Measurements from ENCODE around the gene CEP170B.
A peak's percentile ranks its signal among the peaks of the same experiment; 100 is the strongest.
"Not testable (repeated sequence)": the region's sequence is repeated elsewhere in the genome, so short reads cannot be mapped to it uniquely, and the experiment has no call there.

Gene CEP170B

DNA sequence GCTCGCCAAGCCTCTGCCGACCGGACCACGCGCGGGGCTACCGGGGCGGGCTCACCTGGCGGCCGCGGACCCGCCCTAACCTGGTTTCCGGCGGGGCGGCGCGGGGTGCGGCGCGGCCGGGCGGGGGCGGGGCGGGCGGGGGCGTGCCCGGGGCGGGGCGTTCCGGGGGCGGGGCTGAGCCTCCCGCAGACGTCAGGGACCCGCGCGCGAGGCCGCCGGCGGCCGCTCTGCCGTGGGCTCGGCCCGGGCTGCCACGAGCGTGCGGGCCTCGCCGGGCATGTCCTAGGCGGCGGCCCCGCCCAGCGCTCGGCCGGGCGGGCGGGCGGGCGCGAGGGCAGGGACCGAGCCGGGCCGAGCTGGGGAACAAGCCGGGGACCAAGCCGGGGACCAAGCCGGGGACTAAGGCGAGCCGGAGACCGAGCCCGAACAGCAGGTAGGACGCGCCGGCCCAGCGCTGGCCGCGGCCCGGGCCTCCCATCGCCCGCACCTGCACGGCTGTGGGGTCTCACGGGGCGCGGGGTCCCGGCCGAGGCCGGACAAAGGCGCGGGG, at the start of gene CEP170B:
Gene CEP170B, plus strand, starts transcription at position 188 of the 550 bp plus-strand sequence. CDS start 3,183 bp downstream, outside the sequence.
- DNase-seq, result no peak

DNA sequence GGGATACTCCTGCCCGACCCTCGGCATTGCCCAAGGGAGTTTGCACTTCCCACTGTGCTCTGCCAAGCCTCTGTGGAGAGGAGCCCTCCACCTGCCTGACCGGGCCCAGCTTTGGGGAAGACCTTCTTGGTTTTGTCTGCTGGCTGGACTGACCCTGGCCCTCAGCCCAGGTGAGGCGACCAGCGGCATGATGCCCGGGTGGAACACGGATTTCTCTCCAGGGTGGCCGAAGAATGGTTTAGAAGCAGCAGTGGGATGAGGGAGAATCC, 48.5 kb upstream of the CEP170B start:
- no peak for DNase-seq

DNA sequence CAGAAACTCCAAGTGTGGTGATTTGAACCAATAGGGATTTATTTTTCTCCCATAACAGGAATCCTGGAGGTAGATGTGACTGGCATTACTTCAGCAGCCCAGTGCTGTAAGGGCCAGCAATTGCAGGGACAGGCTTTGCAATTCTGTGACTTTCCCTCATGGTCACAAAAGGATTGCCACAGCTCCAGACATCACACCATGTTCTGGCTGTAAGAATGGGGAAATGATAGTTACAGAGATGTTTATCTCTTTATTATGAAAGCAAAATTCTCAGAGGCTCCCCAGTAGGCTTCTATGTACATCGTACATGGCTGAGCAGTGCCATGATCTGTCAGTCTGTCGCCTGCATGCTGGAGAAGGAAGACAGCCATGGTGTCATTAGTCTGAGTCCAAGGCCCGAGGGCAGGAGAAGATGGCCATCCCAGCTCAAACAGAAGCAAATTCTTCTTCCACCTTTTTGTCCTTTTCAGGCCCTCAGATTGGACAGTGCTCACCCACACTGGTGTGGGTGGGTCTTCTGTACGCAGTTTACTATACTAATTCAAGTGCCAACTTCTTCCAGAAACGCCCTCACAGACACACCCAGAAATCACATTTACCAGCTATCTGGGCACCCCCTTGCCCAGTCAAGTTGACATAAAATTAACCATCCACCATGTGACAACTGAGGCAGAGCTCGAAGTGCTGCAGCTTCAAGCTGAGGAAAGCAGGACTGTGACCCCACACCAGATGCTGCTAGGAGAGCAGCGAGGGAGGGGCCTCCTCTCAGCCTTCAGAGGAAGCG, 46.9 kb upstream of the CEP170B start:
- no peak for DNase-seq

DNA sequence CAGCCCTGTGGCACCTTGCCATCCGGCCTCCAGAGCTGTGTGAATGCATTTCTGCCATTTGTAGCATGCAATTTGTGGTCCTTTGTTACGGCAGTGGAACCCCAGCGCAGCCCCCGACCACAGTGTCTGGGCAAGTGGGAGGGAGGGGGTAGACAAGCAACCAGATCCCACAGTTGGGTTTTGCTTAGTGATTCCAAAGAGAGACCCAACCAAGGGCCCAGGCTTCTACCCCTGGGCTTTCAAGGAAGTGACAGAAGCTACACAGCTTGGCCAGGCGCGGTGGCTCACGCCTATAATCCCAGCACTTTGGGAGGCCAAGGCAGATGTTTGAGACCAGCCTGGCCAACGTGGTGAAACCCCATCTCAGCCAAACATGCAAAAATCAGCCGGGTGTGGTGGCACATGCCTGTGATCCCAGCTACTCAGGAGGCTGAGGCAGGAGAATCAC, 46.3 kb upstream of the CEP170B start:
- no peak for DNase-seq

DNA sequence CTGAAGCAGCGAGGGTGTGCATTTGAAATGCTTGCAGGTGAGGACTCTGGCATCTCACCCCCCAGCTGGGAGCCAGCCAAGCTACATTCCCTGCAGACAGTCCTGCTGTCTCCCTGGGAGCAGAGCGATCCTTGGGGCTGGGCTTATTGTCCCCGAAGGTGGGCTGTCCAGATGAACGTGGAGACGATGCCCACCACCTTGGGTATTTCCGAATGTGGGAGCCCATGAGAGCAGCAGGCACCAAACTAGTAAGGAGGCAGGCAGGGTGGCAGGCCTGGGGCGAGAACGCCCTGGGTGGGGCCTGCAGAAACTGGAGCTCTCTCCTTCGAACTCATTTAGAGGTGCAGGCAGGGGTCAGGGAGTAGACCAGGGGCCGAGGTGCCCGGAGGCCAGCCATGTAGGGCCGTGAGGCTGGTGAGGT, 45.7 kb upstream of the CEP170B start:
- no peak for DNase-seq

DNA sequence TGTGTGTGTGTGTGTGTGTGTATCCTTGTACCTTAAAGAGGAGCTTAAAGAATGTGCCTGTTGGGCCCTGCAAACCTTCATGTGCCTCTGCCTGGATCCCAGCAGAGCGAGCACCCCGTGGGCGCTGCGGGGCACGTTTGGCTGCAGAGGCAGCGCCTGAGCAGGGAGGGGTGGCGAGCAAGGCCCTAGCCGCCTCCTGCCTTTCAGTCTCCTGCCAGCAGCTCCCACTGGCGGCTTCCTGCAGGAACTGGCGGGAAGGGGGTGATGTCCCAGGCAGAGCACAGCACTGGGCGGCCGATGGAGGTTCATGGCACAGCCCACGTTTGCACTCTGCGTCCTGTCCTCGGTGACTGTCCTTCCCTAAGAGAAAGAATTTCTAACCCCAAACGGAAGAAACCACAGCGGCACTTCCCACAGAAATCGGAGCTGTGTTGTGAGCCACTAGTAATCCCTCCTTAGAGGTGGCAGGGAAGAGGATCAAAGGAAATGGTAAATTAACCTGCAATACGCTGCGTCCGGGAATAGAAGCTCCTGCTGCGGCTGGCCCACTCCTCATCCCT, 44.3 kb upstream of the CEP170B start:
- peak; percentile 46 to 77 for DNase-seq

DNA sequence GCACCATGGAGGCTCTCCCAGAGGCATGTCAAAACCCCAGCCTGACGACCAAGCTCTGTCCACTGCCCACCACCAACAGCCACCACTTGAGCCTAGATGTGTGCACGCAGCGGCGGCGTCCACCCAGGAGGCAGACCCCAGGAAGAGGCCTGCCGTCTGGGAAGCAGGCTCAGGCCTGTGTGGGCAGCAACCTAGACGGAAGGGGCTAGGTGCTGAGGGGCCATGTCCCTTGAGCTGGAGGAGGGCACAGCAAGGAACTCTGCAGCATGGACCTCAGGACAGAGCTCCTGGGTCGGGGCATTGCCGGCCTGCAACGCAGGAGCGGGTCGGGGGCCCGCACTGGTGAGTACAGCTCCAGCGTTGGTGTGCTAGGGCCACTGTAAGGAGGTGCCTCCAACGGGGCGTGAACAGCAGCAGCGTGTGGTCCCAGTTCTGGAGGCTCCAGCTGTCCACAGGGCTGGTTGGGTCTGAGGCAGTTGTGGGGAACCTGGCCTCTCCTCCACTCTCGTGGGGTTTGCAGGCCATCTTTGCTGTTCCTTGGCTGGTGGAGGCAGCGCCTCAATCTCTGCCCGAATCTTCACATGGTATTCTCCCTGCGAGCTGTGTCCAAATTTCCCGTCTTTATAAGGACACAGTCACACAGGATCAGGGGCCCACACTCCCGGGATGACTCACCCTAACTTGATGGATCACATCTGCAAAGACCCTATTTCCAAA, 43.7 kb upstream of the CEP170B start:
- no peak for DNase-seq

DNA sequence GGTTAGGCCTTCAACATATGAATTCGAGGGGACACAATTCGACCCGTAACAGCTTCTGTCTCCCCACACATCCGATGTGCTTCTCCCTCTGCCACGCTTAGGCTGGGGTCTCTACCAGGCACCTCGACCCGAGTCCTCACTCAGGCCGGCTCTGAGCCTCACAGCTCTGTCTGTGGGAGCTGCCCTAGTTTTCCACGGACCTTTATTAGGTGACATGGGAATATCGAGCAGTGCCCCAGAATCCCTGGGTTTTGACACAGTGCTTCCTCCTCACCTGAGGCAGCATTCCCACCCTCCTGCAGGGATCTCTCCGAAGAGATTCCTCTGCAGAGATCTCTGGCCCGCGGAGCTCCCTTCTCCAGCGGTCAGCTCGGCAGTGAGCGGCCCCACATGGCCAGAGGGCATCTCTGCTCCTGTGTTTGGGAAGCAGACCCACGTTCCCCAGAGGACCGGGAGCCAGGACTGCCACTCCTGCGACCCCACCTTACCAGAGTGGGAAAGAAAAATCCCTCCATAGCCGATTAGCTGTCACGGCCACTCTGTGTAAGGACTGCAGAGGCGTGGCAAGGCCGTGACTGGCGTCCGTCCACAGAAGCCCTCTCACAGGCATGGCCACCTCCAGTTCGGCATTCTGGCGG, 43.0 kb upstream of the CEP170B start:
- no peak for DNase-seq

DNA sequence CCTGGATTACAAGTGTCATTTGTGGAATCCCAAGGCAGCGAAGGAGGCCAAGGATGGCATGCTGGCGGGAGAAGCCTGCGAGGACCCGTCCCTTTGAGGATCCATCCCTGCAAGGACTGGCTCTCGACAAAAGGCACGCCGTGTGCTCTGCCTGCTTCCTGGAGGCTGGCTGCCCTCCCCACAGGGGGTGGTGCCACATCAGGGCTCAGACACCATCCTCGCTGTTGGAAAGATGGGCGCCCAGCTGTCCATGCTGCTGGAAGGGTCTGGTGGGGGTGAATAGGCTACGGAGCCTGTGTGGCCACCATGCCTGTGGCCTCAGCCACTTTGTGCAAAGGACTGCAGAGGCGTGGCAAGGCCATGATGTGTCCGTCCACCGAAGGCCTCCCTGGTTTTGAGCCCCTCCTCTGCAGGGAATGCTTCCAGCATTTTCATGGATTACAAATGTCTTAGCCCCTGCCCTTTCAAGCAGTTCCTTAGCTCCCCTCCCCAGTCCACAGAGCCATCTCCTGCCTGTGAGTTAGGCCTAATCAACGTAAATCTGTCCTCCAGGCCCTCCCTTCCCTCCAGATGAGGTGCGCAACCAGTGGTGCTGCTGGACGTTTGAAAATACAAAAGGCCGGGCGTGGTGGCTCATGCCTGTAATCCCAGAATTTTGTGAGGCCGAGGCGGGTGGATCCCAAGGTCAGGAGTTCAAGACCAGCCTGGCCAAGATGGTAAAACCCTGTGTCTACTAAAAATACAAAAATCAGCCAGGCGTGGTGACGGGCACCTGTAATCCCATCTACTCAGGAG, 42.0 kb upstream of the CEP170B start:
- no peak for DNase-seq

DNA sequence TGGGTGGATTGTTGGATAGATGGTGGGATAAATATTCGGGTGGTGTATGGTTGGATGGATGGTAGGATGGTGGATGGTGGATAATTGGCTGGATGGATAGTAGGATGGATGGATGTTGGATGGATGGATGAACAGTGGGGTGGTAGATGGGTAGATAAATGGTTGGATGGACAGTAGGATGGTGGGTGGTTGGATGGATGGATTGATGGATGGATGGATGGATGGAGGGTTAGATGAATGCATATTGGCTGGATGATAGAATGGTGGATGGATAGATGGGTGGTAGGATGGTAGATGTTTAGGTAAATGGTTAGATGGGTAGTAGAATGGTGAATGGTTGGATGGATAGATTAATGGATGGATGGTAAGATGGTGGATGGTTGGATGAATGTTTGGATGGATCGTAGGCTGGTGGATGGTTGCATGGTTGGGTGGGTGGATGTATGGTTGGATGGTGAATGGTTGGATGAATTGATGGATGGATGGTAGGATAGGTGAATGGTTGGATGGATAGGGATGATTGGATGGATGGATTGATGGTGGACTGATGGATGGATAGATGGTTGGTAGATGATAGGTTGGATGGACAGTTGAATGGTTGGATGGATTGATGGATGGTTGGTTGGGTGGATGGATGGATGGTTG, 40.6 kb upstream of the CEP170B start:
- no peak for DNase-seq

DNA sequence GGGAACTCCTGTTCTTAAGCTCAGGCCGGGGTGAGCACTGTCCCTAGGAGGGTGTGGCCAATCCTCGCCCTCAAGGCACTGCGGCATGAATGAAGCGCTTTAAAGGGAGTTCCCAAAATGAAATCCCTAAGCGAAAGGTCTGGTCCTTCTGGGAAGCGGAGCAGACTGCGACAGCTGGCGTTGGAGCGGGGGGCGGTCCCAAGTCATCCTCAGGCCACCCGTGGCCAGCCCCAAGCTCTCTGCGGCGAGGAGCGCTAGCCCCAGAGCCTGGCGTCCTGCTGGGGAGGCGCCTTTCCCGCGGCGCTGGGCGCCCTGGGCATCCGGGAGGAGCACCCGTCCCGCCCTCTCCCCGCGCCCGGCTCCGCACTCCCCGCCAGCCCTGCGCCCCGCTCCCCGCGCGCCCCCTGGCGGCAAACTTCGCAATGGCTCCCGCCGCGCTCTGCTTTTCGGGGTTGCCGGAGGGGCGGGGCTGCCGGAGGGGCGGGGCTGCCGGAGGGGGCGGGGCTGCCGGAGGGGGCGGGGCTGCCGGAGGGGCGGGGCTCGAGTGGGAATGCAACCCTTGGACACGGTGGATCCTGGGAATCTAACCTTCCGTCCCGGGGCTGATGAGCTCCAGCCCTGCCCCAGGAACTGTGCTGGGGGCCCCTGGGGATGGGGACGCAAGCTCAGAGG, 38.7 kb upstream of the CEP170B start:
- DNase-seq, result peak; percentile 93 to 96

DNA sequence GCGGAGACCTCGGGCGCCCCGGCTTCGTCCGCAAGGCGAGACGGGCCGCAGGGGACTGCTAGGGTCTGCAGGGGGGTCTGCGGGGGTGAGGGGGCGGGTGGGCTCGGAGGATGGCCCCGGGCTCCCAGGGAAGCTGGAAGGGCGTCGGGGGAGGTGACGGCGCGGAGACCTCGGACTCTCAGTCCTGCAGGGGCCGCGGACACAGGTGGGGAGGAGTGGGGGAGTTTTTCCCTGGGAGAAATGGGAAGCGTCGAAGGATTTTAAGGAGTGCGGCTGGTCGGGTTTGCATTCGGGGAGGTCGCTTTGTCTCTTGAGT, 38.2 kb upstream of the CEP170B start:
- DNase-seq, result peak in 1 of 2 experiments; percentile 36

DNA sequence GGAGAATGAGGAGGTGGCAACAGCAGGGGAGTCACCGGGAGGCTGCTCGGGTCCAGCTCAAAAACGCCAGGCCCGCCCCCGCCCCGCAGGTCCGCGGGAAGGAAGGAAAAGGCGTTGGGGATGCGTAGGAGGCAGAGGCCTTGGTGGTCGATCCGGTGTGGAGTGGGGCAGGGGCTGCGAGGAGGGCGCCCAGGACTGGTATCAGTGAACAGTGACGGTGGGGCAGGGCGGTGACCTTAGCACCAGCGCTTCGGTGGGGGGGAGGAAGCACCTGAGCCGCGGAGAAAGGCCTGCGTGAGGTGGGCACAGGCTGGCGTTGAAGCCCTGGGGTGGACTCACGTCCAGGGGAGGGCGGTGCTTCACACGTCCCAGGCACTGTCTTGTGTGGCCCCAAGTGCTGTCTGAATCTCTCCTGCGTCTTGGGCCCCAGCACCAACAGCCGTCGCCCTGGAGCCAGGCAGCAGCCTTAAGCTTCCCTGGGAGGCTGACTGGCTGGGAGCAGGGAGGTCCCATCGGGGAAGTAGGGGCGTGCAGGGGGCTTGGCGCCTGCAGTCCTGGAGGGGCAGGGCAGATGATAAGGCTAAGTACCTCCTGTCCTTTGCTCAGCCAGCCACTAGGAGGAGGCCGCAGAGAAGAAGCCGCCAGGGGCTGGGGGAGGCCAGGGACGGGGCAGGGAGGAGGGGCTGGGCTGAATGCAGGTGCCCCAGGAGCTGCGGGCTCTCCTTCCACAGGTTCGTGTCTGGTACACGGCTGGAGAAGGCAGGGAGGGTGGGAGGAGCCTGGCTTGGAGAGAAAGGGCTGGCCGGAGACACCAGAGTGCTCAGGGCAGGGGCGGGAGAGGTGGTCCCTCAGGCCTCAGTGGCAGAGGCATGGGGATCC, 37.7 kb upstream of the CEP170B start:
- DNase-seq, result peak; percentile 53 to 77

DNA sequence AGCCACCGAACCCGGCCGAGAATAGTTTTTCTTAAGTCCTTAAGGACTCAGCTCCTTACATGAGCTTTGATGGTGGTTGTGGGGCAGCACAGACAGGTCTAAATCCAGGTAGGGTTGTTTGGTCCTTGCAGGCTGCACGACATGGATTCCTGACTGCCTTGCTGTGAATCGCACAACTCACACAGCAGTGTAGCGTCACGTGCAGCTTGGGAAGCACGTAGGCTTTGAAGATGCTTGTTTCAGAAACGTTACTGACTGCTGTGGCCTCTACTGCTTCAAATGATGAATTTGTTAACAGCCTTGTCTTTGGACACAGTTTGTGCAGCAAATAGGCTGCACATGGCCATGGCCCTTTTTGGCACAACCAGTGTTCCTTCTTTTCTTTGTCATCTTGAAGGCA, 34.3 kb upstream of the CEP170B start:
- DNase-seq, result no peak

DNA sequence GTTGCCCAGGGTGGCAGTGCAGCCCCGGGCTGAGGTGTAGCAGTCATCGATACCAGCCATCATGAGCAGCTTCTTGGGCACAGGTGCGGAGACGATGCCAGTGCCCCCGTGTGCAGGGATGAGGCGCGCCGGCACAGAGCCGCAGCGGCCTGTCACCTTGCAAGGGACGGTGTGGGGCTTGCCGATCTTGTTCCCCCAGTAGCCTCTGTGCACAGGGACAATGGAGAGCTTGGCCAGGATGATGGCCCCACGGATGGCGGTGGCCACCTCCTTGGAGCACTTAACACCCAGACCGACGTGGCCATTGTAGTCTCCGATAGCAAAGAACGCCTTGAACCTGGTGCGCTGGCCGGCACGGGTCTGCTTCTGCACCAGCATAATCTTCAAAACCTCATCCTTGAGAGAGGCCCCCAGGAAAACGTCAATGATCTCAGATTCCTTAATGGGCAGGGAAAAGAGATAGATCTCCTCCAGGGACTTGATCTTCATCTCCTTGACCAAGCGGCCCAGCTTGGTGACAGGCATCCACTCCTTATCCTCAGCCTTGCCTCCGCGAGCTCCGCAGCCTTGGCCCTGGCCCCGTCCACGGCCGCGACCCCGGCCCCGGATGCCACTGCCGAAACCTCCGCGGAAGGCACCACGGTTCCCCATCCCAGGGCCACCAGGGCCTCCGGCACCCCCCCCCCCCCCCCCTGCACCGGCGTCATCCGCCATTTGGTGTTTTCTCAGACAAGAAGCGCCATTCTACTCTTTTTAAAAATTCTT, 28.7 kb upstream of the CEP170B start:
- DNase-seq, result not testable (repeated sequence)

DNA sequence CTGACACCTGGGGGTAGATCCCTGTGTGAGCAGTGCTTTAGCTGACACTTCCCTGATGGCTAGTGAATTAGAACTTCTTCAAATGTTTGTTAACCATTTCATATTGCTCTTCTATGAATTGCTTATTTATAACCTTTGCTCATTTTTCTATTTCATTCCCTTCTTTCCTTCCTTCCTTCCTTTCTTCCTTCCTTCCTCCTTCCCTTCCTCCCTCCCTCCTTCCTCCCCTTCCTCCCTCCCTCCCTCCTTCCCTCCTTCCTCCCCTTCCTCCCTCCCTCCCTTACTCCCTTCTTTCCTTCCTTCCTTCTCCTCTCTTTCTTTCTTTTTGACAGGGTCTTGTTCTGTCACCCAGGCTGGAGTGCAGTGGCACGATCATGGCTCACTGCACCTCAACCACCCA, 23.3 kb upstream of the CEP170B start:
- DNase-seq, result no peak

DNA sequence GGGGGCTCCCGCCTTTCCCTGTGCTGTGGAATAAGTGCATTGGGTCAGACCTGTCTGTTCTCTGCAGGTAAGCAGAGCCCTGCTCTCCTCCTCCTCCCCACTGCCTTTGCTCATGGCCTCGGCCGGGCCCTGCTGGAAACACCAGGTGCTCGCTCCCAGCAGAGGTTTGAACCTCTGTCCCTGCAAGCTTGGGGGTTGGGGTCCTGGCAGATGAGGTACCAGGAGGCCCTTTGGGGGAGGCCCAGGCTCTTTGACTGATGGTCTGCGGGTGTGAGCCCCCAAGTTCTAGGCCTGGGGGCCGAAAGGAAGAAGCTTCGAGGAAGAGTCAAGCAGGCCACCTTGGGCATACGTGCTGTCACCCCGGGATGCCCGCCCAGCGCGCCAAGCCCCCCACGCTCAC, 22.1 kb upstream of the CEP170B start:
- no peak for DNase-seq

DNA sequence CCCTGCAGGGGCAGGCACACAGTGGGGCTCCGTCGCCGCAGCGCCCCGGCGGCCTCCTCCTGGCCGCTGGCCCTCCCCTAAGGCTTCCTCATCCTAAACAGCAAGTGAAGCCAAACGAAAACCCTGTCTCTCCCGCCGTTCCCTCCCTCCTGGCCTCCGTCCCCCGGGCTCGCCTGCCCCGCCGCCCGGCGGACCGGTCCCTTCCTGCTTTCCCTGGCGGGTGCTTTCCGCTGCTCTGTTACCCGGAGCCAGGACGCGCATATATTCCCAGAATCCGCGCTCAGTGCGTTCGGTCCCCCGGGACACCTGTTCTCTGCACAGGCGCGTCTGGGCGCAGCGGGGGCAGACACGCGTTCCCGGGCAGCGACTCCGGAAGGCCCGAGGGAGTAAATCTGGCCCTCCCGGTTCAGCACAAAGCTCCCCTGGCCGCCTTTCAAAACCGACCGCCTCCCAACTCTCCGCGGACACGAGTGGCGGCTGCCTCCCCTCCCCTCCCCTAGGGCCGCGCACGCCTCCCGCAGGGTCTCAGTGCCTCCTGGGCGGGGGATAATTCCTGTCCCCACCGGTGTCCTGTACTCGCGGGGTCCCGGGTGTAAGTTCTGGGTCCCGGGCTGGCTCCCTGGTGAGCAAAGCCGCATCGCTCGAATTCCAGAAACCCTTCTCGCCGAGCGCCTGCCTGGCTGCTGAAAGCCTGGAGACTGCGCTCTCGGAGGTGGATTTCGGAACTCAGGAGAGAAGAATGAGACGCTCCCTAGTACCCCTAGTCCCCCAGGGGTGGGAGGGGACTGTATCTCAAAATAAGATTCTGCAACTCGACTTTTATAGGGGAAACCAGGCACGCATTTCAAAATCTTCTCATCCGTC, 21.4 kb upstream of the CEP170B start:
- DNase-seq, result peak in 1 of 2 experiments; percentile 55
